ENCODE results near the gene ITGB7.

Gene ITGB7

DNA sequence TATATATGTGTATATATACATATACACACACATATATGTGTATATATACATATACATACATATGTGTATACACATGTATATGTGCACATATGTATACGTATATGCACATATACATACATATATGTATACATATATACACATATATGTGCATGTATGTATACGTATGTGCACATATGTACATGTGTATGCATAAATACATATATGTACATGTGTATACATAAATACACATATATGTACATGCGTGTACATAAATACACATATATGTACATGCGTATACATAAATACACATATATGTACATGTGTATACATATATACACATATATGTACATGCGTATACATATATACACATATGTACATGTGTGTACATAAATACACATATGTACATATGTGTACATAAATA lies 59.9 kb downstream of the ITGB7 start:
- TF ChIP-seq TCF12 (IDR thresholded peaks at IDR 0.05; ENCODE audit: low read depth) (no peak), RAD21 (IDR thresholded peaks at IDR 0.05; ENCODE audit: low read depth) (no peak), CREB1 (IDR thresholded peaks at IDR 0.05; ENCODE audit: low read depth) (no peak), ZBTB7A (IDR thresholded peaks at IDR 0.05; ENCODE audit: low read depth) (no peak), YY1 (IDR thresholded peaks at IDR 0.05; ENCODE audit: low read depth) (no peak), TAF1 (IDR thresholded peaks at IDR 0.05; ENCODE audit: low read depth) (no peak), EGR1 (IDR thresholded peaks at IDR 0.05) (no peak), TEAD4 (IDR thresholded peaks at IDR 0.05) (no peak), NFIC (IDR thresholded peaks at IDR 0.05) (no peak), FOXM1 (IDR thresholded peaks at IDR 0.05; ENCODE audit: borderline replicate concordance, low read depth) (no peak), EP300 (IDR thresholded peaks at IDR 0.05; ENCODE audit: borderline replicate concordance) (no peak), CEBPB (IDR thresholded peaks at IDR 0.05) (no peak)
- TF ChIP-seq, protein P1, sequence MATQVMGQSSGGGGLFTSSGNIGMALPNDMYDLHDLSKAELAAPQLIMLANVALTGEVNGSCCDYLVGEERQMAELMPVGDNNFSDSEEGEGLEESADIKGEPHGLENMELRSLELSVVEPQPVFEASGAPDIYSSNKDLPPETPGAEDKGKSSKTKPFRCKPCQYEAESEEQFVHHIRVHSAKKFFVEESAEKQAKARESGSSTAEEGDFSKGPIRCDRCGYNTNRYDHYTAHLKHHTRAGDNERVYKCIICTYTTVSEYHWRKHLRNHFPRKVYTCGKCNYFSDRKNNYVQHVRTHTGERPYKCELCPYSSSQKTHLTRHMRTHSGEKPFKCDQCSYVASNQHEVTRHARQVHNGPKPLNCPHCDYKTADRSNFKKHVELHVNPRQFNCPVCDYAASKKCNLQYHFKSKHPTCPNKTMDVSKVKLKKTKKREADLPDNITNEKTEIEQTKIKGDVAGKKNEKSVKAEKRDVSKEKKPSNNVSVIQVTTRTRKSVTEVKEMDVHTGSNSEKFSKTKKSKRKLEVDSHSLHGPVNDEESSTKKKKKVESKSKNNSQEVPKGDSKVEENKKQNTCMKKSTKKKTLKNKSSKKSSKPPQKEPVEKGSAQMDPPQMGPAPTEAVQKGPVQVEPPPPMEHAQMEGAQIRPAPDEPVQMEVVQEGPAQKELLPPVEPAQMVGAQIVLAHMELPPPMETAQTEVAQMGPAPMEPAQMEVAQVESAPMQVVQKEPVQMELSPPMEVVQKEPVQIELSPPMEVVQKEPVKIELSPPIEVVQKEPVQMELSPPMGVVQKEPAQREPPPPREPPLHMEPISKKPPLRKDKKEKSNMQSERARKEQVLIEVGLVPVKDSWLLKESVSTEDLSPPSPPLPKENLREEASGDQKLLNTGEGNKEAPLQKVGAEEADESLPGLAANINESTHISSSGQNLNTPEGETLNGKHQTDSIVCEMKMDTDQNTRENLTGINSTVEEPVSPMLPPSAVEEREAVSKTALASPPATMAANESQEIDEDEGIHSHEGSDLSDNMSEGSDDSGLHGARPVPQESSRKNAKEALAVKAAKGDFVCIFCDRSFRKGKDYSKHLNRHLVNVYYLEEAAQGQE (IDR thresholded peaks at IDR 0.05; ENCODE audit: low read depth), result no peak
- TF ChIP-seq, protein P2, sequence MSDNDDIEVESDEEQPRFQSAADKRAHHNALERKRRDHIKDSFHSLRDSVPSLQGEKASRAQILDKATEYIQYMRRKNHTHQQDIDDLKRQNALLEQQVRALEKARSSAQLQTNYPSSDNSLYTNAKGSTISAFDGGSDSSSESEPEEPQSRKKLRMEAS (IDR thresholded peaks at IDR 0.05), result no peak
- TF ChIP-seq, protein P3, sequence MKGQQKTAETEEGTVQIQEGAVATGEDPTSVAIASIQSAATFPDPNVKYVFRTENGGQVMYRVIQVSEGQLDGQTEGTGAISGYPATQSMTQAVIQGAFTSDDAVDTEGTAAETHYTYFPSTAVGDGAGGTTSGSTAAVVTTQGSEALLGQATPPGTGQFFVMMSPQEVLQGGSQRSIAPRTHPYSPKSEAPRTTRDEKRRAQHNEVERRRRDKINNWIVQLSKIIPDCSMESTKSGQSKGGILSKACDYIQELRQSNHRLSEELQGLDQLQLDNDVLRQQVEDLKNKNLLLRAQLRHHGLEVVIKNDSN (IDR thresholded peaks at IDR 0.05), result no peak

DNA sequence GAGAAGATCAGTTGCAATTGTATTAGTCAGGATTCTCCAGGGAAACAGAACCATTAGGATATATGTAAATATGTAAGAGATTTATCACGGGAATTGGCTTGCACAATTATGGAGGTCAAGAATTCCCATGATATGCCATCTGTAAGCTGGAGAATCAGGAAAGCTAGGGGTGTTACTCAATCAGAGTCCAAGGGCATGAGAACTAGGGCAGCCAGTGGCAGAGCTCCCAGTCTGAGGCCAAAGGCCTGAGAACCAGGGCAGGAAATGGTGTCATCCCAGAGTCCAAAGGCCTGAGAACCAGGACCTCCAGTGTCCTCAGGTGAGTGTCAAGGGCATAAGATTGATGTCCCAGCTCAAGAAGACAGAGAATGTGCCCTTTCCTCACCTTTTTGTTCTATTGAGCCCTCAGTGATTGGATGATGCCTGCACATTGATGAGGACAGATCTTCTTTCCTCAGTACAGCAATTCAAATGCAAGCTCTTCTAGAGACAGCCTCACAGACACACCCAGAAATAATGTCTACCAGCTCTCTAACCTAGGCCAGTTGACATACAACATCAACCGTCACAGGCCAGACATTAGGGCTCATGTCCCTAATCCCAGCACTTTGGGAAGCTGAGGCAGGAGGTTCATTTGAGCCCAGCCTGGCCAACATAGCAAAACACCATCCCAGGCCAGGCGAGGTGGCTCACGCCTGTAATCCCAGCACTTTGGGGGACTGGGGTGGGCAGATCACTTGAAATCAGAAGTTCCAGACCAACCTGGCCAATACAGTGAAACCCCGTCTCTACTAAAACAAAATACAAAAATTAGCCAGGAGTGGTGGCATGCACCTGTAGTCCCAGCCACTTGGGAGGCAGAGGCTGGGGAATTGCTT lies 61.4 kb downstream of the ITGB7 start:
- no peak for TF ChIP-seq TEAD4 (IDR thresholded peaks at IDR 0.05)
- no peak for TF ChIP-seq CEBPB (IDR thresholded peaks at IDR 0.05)

DNA sequence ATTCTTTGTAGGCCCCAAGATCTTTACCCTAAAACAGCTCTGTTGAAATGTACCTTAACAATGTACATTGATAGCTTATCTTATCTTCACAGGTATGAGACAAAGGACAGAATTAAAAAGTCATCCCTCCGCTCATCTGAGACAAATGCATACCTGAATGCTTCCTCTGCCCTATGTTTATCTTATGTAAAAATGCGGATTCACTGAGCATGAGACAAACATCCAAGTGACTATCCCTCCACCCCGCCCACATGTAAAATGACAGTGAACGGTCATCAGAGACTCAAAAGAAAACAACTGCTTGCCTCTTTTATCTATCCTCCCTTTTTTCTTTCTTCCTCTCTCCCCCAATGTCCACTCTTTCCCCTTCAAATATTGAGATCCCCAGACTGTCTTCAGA lies 63.7 kb downstream of the ITGB7 start:
- no peak for TF ChIP-seq EP300 (IDR thresholded peaks at IDR 0.05; ENCODE audit: borderline replicate concordance)
- TF ChIP-seq FOXM1 (IDR thresholded peaks at IDR 0.05; ENCODE audit: borderline replicate concordance, low read depth), result no peak
